Fibroblast of pulmonary artery (primary cell): Measurements from ENCODE around the gene ASB11.

Experiments
- DNase-seq: peaks from one replicate; pipeline ENCODE4 v3.0.0-alpha.2; 2010; ENCODE audit warnings: low read depth
- H3K4me3 ChIP-seq: replicated peaks from 2 replicates; pipeline ENCODE4 v1.5.1; 2011; ENCODE audit warnings: low read depth, mild to moderate bottlenecking, control low read depth, low read length, moderate library complexity
- CTCF ChIP-seq: IDR thresholded peaks from 2 replicates; pipeline ENCODE4 v1.5.1; 2011; ENCODE audit warnings: mild to moderate bottlenecking, control low read depth, low read length, inconsistent platforms; ENCODE audit errors: missing control alignments

ASB11 gene, protein sequence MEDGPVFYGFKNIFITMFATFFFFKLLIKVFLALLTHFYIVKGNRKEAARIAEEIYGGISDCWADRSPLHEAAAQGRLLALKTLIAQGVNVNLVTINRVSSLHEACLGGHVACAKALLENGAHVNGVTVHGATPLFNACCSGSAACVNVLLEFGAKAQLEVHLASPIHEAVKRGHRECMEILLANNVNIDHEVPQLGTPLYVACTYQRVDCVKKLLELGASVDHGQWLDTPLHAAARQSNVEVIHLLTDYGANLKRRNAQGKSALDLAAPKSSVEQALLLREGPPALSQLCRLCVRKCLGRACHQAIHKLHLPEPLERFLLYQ

GRCh38 chrX:15315509-15315908, at the start of gene ASB11:
ASB11 (minus strand) TSS chrX:15315640; CDS start chrX:15315605, 35 bp downstream.
- DNase-seq, result no peak
- no peak for TF ChIP-seq CTCF
- H3K4me3 ChIP-seq, result no peak within 1 kb of the TSS

DNA sequence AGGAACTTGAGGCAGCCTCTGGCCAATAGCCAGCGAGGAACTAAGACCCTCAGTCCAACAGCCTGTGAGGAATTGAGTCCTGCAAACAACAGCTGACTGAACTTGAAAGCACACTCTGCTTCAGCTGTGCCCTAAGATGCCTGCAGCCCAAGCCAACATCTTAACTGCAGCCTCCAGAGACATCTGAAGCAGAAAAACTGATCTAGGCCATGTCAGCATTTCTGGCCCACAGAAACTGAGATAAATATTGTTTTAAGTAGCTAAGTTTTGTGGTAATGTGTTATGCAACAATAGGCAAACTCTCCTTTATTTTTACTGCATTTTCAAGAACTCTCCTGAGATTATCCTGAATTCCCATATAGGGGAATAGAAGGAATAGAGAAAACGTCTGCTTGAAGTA, 44.3 kb upstream of the ASB11 start:
- H3K4me3 ChIP-seq, result no peak overlapping the region
- no peak for TF ChIP-seq CTCF
- no peak for DNase-seq

DNA sequence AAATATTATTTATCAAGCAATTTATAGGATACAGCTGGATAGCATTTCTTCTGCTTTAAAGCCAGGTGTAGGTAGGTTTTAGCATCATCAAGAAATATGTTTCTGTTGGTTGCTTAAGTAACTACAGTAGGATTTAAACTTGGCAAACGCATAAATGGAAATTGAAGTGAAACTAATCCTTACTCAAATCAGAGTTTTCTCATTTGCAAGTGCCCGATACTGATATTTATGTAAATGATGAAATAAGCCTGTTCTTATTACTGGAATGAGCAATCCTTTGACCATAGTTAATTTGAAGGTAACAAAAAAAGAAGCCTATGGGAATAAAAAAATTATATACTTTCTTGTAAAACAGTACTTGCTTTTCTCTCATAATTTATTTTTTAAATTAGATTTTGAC, 43.1 kb upstream of the ASB11 start:
- TF ChIP-seq CTCF, result no peak
- H3K4me3 ChIP-seq, result no peak overlapping the region

GRCh38 chrX:15356444-15356843, 41.0 kb upstream of the ASB11 start:
- no peak overlapping the region for H3K4me3 ChIP-seq
- TF ChIP-seq CTCF, result no peak
- DNase-seq, result peak; percentile 80

More for the DNA sequence above, 43.1 kb upstream of the ASB11 start:
- no peak for DNase-seq

DNA sequence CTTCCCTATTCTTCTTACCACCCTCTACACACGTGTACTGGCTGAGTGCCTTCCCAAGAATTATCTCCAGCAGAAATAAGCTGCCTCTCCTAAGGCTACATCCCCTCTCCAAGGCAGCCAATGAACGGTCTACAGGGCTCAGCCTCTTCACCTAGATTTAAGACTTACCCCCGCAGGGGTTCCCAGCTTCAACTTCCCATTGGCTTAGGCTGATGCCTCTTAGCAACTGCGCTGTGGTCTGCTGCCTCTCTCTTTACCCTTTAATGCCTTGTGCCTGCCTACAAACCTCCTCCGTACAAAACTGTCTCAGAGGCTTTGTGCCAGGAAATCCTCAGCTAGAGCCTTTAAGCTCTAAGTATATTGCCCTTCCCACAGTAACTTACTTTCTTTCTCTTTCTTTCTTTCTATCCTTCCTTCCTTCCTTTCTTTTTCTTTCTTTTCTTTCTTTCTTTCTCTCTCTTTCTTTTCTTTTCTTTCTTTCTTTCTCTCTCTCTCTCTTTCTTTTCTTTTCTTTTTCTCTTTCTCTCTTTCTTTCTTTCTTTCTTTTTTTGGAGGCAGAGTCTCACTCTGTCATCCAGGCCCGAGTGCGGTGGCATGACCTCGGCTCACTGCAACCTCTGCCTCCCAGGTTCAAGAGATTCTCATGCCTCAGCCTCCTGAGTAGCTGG, 35.0 kb upstream of the ASB11 start:
- no peak overlapping the region for H3K4me3 ChIP-seq
- DNase-seq, result no peak
- no peak for TF ChIP-seq CTCF

GRCh38 chrX:15349046-15349445, 33.6 kb upstream of the ASB11 start:
- no peak overlapping the region for H3K4me3 ChIP-seq
- TF ChIP-seq CTCF, result peak; percentile 50
- peak; percentile 80 for DNase-seq
